HFFc6 (cell line): ENCODE data around the gene FARSB. TPM values are rescaled to one million over a fixed set of nuclear protein-coding genes. Genes with fewer than 3 reads are reported as not detected.

ENCODE experiments used
- DNase-seq: peaks from one replicate; pipeline ENCODE4 v3.0.0-alpha.2; 2018
- H3K27ac Mint-ChIP-seq: 2 replicates; pipeline ENCODE4 v1.8.0; 2020; ENCODE audit warnings: mild to moderate bottlenecking, mixed read lengths
- H3K27me3 Mint-ChIP-seq: 2 replicates; pipeline ENCODE4 v1.8.0; 2021; ENCODE audit warnings: mild to moderate bottlenecking, moderate library complexity, mixed read lengths; ENCODE audit not compliant: insufficient read depth
- H3K36me3 Mint-ChIP-seq: 2 replicates; pipeline ENCODE4 v1.8.0; 2021; ENCODE audit warnings: low read depth, mixed read lengths
- H3K4me1 Mint-ChIP-seq: 2 replicates; pipeline ENCODE4 v1.8.0; 2020; ENCODE audit warnings: low read depth, mixed read lengths
- H3K4me3 Mint-ChIP-seq: 2 replicates; pipeline ENCODE4 v1.8.0; 2020; ENCODE audit warnings: mild to moderate bottlenecking, moderate library complexity, mixed read lengths
- H3K9me3 Mint-ChIP-seq: 2 replicates; pipeline ENCODE4 v1.8.0; 2020; ENCODE audit warnings: mild to moderate bottlenecking, mixed read lengths
- CTCF ChIP-seq: fragments of 200-600 bp; sonication (generic); IDR thresholded peaks from 2 replicates; pipeline ENCODE4 v1.5.0; 2021; ENCODE audit warnings: antibody characterized with exemption, mild to moderate bottlenecking
- long read RNA-seq: library from polyadenylated mRNA; unstranded; transcript quantifications from one replicate; pipeline ENCODE4 v2.0.0, GENCODE V29; 2019
- total RNA-seq, 6 experiments: library from RNA; stranded (reverse); fragmentation: NEBNext Ultra II Directional; extraction: Animal tissue kit (Norgen Biotek cat#: 25700); gene quantifications; 2 replicates in 1 of 6; 3 replicates in 5 of 6; pipeline ENCODE4 v1.2.3, GENCODE V29; 2021

The FARSB gene
- total RNA-seq: 10 to 100 TPM; 42.5 to 55.9 (median 51.9) TPM
- long read RNA-seq, transcript FARSB-201 (17 exons, 3,369 nt): major isoform, 133 of 160 reads
- long read RNA-seq, partial matches to known transcripts: 13 of 160 reads
- long read RNA-seq, other reads (novel, unspliced or antisense): 14 of 160 reads

DNA sequence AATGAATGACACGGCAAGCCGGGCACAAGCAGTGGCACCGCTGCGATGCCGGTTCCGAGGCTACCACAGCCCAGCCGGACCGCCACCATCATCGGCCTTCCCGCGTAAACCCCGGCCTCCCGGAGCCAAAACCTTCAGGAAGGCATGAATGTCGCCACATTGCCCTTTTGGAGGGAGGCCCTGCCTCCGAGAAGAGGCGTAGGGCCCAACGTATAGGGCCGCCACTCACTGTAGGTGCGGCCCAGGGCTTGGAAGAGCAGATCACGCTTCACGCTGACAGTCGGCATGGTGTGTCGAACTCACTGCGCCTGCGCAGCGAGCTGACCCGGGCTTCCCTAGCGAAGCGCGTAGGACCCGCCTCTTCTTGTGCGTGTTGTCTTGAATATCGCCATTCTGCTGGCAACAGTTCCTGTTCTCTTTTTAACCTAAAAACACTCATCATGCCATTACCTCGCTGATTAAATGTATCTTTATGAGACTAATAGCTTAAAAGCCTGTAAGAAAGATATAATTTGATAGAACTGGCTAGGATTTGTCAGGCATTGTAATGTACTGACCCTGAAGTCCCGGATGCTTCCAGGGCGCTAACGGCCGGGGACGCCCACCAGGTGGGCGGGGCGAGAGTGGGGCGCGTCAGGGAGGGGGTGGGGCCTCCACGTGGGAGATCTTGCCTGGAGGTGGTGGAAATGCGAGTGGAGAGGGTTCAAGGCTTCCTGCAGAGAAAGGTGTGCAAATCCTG is at the start of gene FARSB:
Gene FARSB, minus strand, starts transcription at position 306 of the 739 bp plus-strand sequence. Its CDS starts 19 bp downstream, at position 287.
- no peak for TF ChIP-seq CTCF
- DNase-seq: peak; percentile 91
- H3K4me1 Mint-ChIP-seq: peaks cover 52% of the 10 kb centered on the region
- H3K27me3 Mint-ChIP-seq: no peaks in the 10 kb centered on the region
- peak within 1 kb of the TSS; percentile 100 for H3K4me3 Mint-ChIP-seq
- H3K36me3 Mint-ChIP-seq: peaks cover 15% of the 10 kb centered on the region
- H3K27ac Mint-ChIP-seq: peak within 1 kb of the TSS; percentile 99
- no peaks in the 10 kb centered on the region for H3K9me3 Mint-ChIP-seq

- Mint-ChIP-seq H3K27me3 (no peaks in the 10 kb centered on the region), H3K36me3 (no peaks in the 10 kb centered on the region), H3K9me3 (no peaks in the 10 kb centered on the region), H3K4me3 (peak overlapping the region; percentile 29), H3K4me1 (peaks cover 80% of the 10 kb centered on the region), H3K27ac (peak overlapping the region; percentile 52; the same call in 1 of the 2 replicates)
- TF ChIP-seq CTCF: no peak
- peak; percentile 61 for DNase-seq
These were observed 48.0 kb upstream of the FARSB start for GRCh38 chr2:222703886-222704285.

GRCh38 chr2:222703091-222703490 is 47.2 kb upstream of the FARSB start:
- Mint-ChIP-seq H3K4me1 (peaks cover 80% of the 10 kb centered on the region), H3K27me3 (no peaks in the 10 kb centered on the region), H3K9me3 (no peaks in the 10 kb centered on the region), H3K4me3 (peak overlapping the region; percentile 29; the same call in 1 of the 2 replicates), H3K27ac (peak overlapping the region; percentile 34), H3K36me3 (no peaks in the 10 kb centered on the region)
- no peak for TF ChIP-seq CTCF
- DNase-seq: no peak

- Mint-ChIP-seq H3K27me3 (no peaks in the 10 kb centered on the region), H3K36me3 (no peaks in the 10 kb centered on the region), H3K4me3 (no peak overlapping the region), H3K9me3 (no peaks in the 10 kb centered on the region), H3K27ac (no peak overlapping the region), H3K4me1 (peaks cover 70% of the 10 kb centered on the region)
- no peak for DNase-seq
- no peak for TF ChIP-seq CTCF
These were observed 45.8 kb upstream of the FARSB start for GRCh38 chr2:222701721-222702131.

- H3K36me3 Mint-ChIP-seq: no peaks in the 10 kb centered on the region
- peaks cover 65% of the 10 kb centered on the region for H3K4me1 Mint-ChIP-seq
- no peak overlapping the region for H3K4me3 Mint-ChIP-seq
- no peak for TF ChIP-seq CTCF
- H3K9me3 Mint-ChIP-seq: no peaks in the 10 kb centered on the region
- no peaks in the 10 kb centered on the region for H3K27me3 Mint-ChIP-seq
- no peak overlapping the region for H3K27ac Mint-ChIP-seq
- DNase-seq: no peak
These were observed 45.3 kb upstream of the FARSB start for GRCh38 chr2:222701233-222701632.
